Effector CD4-positive, alpha-beta T cell (primary cell): ENCODE results near the gene STPG2.

Experiments
- DNase-seq: peaks from one replicate; pipeline ENCODE4 v3.0.0-alpha.2; 2020
- total RNA-seq: gene quantifications from one replicate; lab custom pipeline; 2026; lab: John Stamatoyannopoulos, UW

The STPG2 gene
- 2.3 reads per million, percentile 5 among the genes with 10 or more reads in this experiment for total RNA-seq

GRCh38 chr4:98143001-98143899, at the start of gene STPG2:
STPG2 (minus strand) TSS chr4:98143476.
- peak; percentile 86 for DNase-seq

- DNase-seq = no peak
These were observed 42.0 kb upstream of the STPG2 start for GRCh38 chr4:98185279-98185678.

GRCh38 chr4:98181809-98182208, 38.5 kb upstream of the STPG2 start:
- DNase-seq = no peak

- DNase-seq = no peak
These were observed 36.7 kb upstream of the STPG2 start for GRCh38 chr4:98179951-98180350.

GRCh38 chr4:98176531-98176930, 33.3 kb upstream of the STPG2 start:
- DNase-seq = no peak

GRCh38 chr4:98170035-98170434, 26.8 kb upstream of the STPG2 start:
- DNase-seq = no peak

GRCh38 chr4:98166731-98167041, 23.4 kb upstream of the STPG2 start:
- DNase-seq = no peak

- no peak for DNase-seq
These were observed 22.9 kb upstream of the STPG2 start for GRCh38 chr4:98166025-98166730.

GRCh38 chr4:98162696-98163095, 19.4 kb upstream of the STPG2 start:
- no peak for DNase-seq

- no peak for DNase-seq
These were observed 8.1 kb upstream of the STPG2 start for GRCh38 chr4:98151145-98151924.

- DNase-seq = no peak
These were observed 7.0 kb upstream of the STPG2 start for GRCh38 chr4:98150092-98150761.

GRCh38 chr4:98148856-98149255, 5.6 kb upstream of the STPG2 start:
- no peak for DNase-seq

- no peak for DNase-seq
These were observed 17.1 kb downstream of the STPG2 start for GRCh38 chr4:98126141-98126540.

- DNase-seq = no peak
These were observed 17.7 kb downstream of the STPG2 start for GRCh38 chr4:98125585-98125984.

GRCh38 chr4:98117363-98117762, 25.9 kb downstream of the STPG2 start:
- DNase-seq = no peak

GRCh38 chr4:98113012-98113411, 30.3 kb downstream of the STPG2 start:
- no peak for DNase-seq

GRCh38 chr4:98110929-98111328, 32.3 kb downstream of the STPG2 start:
- no peak for DNase-seq

GRCh38 chr4:98110214-98110613, 33.1 kb downstream of the STPG2 start:
- no peak for DNase-seq

GRCh38 chr4:98102660-98103059, 40.6 kb downstream of the STPG2 start:
- no peak for DNase-seq

- no peak for DNase-seq
These were observed 41.3 kb downstream of the STPG2 start for GRCh38 chr4:98101988-98102387.

GRCh38 chr4:98098764-98099163, 44.5 kb downstream of the STPG2 start:
- no peak for DNase-seq

GRCh38 chr4:98094118-98094517, 49.2 kb downstream of the STPG2 start:
- DNase-seq = no peak

GRCh38 chr4:98093662-98094061, 49.6 kb downstream of the STPG2 start:
- no peak for DNase-seq
